Measurements from ENCODE around the gene HIVEP3.

The HIVEP3 gene

DNA sequence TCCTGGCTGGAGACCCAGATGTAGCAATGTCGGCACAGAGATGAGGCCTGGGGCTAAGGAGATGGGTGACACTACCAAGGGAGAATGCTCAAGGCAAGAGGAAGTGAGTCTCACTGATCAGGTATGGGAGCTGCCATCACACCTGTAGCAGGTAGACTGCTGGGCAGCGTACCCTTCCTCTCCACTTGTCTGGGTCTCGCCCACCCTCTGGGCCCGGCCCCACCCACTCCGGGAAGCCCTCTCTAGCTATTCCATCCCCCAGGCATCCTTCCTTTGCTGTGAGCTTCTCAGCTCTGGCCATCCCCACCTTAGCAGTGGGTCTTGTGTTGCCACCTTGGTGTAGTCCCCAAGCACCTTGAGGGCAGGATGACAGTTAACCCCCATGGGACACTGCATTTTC, 346.5 kb downstream of the HIVEP3 start:
- no peak for DNase-seq
- Histone ChIP-seq H3K4me3 (no peak overlapping the region), H3K27ac (no peak overlapping the region), H3K9me3 (no peaks in the 10 kb centered on the region), H3K4me1 (peaks cover 0 to 6% (median 2%) of the 10 kb centered on the region in 4 donors), H3K36me3 (no peaks in the 10 kb centered on the region), H3K27me3 (no peaks in the 10 kb centered on the region)
- intact Hi-C loops (cut with DNase I; ENCODE audit: low total_unique reads), result loop anchor here (5.0 kb wide), 1 partner anchor 600 kb away; no protein-coding TSS in a partner anchor
- TF ChIP-seq, protein P1, sequence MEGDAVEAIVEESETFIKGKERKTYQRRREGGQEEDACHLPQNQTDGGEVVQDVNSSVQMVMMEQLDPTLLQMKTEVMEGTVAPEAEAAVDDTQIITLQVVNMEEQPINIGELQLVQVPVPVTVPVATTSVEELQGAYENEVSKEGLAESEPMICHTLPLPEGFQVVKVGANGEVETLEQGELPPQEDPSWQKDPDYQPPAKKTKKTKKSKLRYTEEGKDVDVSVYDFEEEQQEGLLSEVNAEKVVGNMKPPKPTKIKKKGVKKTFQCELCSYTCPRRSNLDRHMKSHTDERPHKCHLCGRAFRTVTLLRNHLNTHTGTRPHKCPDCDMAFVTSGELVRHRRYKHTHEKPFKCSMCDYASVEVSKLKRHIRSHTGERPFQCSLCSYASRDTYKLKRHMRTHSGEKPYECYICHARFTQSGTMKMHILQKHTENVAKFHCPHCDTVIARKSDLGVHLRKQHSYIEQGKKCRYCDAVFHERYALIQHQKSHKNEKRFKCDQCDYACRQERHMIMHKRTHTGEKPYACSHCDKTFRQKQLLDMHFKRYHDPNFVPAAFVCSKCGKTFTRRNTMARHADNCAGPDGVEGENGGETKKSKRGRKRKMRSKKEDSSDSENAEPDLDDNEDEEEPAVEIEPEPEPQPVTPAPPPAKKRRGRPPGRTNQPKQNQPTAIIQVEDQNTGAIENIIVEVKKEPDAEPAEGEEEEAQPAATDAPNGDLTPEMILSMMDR (IDR thresholded peaks at IDR 0.05), result no peak

DNA sequence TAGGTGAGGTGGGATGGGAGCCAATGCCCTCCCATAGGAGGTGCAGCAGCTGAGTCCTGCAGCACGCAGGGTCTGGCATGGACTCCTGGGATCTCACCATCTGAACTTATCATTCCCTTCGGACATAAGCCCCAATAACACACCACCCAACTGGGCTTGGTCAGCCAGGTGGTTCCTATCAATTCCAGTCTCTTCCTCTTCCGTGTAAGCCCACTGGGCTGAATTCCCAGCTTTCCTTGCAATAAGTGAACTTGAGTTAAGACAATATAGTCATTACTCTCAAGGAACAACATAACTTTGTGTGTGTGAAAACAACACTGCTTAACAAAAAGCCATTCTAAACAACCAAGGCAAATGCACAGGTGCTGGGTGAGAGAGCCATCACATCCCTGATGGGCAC, 347.7 kb downstream of the HIVEP3 start:
- H3K27ac ChIP-seq, result no peak overlapping the region
- H3K4me1 ChIP-seq, result peaks cover 0 to 6% (median 2%) of the 10 kb centered on the region in 4 donors
- intact Hi-C loops (cut with DNase I; ENCODE audit: low total_unique reads), result loop anchor here (5.0 kb wide), 1 partner anchor 601 kb away; no protein-coding TSS in a partner anchor
- no peak overlapping the region for H3K4me3 ChIP-seq
- H3K9me3 ChIP-seq, result no peaks in the 10 kb centered on the region
- TF ChIP-seq, protein P1 (IDR thresholded peaks at IDR 0.05), result no peak
- DNase-seq, result no peak
- no peaks in the 10 kb centered on the region for H3K27me3 ChIP-seq
- H3K36me3 ChIP-seq, result no peaks in the 10 kb centered on the region

DNA sequence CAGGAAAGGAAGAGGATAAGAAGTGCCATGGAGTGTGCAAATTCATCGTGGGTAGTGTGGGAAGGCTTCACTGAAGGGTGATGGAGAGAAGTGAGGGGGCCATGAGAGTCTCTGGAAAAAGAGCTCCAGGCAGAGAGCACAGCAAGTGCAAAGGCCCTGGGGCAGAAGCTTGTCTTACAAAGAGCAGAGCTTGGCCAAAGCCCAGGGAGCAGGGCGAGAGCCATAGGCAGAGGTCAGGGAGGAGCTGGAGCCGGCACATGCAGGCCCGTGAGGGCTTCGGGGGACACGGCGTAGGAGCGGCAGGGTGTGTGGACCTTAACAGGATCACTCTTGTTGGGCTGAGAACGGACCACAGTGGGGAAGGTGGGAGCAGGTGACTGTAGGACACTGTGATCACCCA, 350.5 kb downstream of the HIVEP3 start:
- no peak overlapping the region for H3K4me3 ChIP-seq
- H3K36me3 ChIP-seq, result no peaks in the 10 kb centered on the region
- no peaks in the 10 kb centered on the region for H3K27me3 ChIP-seq
- intact Hi-C loops (cut with DNase I; ENCODE audit: low total_unique reads), result no loop called here
- H3K27ac ChIP-seq, result no peak overlapping the region
- no peak for DNase-seq
- no peaks in the 10 kb centered on the region for H3K4me1 ChIP-seq
- TF ChIP-seq, protein P1 (IDR thresholded peaks at IDR 0.05), result no peak
- H3K9me3 ChIP-seq, result no peaks in the 10 kb centered on the region

DNA sequence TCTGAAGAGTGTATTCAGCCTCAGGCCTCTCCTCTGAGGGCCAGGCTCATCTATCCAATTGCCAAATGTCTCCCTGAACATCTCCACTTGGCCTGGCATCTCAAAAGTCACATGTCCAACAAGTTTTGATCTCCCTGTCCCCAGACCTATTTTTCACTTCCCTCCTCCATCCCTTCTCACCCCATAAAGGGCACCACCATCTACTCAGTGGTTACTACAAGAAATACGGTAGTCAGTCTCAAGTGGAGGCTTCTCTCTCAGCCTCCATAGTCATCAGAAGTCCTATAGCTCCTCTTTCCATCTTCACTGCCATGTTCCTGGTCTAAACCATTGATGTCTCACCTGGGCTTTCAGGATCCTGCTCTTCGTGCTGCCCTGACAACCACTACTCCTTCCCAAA, 351.8 kb downstream of the HIVEP3 start:
- peak in 1 of 2 donors; percentile 16 for DNase-seq
- Histone ChIP-seq H3K4me1 (no peaks in the 10 kb centered on the region), H3K4me3 (no peak overlapping the region), H3K9me3 (no peaks in the 10 kb centered on the region), H3K36me3 (no peaks in the 10 kb centered on the region), H3K27ac (no peak overlapping the region), H3K27me3 (no peaks in the 10 kb centered on the region)
- TF ChIP-seq, protein P1 (IDR thresholded peaks at IDR 0.05), result no peak
- intact Hi-C loops (cut with DNase I; ENCODE audit: low total_unique reads), result no loop called here

DNA sequence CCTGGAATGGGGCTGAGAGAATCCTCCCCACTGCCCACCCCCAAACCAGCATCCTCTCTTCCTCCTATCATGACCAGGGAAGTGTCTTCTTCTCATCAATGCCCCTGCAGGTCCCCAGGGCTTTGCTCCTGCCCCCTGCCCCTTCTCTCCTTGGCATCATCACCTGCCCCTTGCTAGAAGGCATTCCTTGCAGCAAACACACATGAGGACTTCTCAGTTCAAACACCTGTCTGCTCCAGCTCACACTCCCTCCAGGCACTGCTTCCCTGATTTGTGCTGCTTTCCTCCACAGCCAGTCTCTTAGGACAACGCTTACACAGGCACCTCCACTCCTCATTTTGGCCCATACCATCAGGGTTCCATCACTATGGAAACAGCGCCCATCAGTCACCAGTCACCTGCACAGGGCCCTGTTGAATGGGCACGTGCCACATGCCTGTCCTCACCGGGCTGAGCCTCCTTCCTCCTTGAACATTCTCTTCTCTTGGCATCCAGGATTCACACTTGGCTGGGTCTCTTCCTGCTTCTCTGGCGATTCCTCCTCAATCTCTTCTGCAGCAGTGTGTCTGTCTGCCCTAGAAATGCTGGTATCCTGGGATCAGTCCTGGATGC, 352.3 kb downstream of the HIVEP3 start:
- no peak overlapping the region for H3K4me3 ChIP-seq
- H3K9me3 ChIP-seq, result no peaks in the 10 kb centered on the region
- intact Hi-C loops (cut with DNase I; ENCODE audit: low total_unique reads), result no loop called here
- no peak overlapping the region for H3K27ac ChIP-seq
- TF ChIP-seq, protein P1 (IDR thresholded peaks at IDR 0.05), result no peak
- H3K4me1 ChIP-seq, result no peaks in the 10 kb centered on the region
- no peaks in the 10 kb centered on the region for H3K36me3 ChIP-seq
- H3K27me3 ChIP-seq, result no peaks in the 10 kb centered on the region
- peak in 1 of 2 donors; percentile 28 for DNase-seq

Data from tibial artery (tissue), 4 donors.